Endothelial cell of umbilical vein (primary cell): Measurements from ENCODE around the gene SLC9A9. TPM values are rescaled to one million over a fixed set of nuclear protein-coding genes. Genes with fewer than 3 reads are reported as not detected.

ENCODE experiments used
- BruUV-seq: library from RNA; stranded (reverse); fragments of 400-500 nt; replicated peaks from 2 replicates; lab custom pipeline; 2021; lab: Mats Ljungman, UMichigan
- CTCF ChIA-PET: fragments of 300-600, 350-600 bp; sonication (Branson Sonifier 250); formaldehyde crosslinking; loops from one replicate; lab custom pipeline; 2021; ENCODE audit warnings: antibody characterized with exemption, inconsistent platforms; lab: Charles Lee
- POLR2A ChIA-PET: fragments of 300-600, 350-600 bp; sonication (Branson Sonifier 250); formaldehyde crosslinking; loops from one replicate; lab custom pipeline; 2021; ENCODE audit warnings: antibody characterized with exemption, inconsistent platforms; lab: Charles Lee
- DNase-seq: peaks from one replicate; pipeline ENCODE4 v3.0.0-alpha.2; 2011; ENCODE audit warnings: low read depth, low spot score
- FAIRE-seq: peaks from 2 replicates; lab custom pipeline; 2011; peaks lifted over from hg19 to GRCh38; lab: Jason Lieb, UNC
- H2AFZ ChIP-seq: 2 replicates; pipeline ENCODE4 v1.6.0; 2012; ENCODE audit warnings: low read depth, low read length, control low read depth, inconsistent platforms
- H3K27ac ChIP-seq: 2 replicates; pipeline ENCODE4 v1.5.1; 2011; ENCODE audit warnings: low read depth, mild to moderate bottlenecking, control low read depth, low read length, moderate library complexity; ENCODE audit not compliant: insufficient read depth
- H3K27me3 ChIP-seq, 2 experiments: 2 replicates each; pipeline versions ENCODE4 v1.6.0 to v1.6.1; 2011; ENCODE audit warnings: low read length in 2 of 2, mixed read lengths in 1 of 2; ENCODE audit not compliant: control insufficient read depth in 2 of 2, insufficient read depth in 2 of 2
- H3K36me3 ChIP-seq, 2 experiments: 2 replicates in 1 of 2; 3 replicates in 1 of 2; pipeline ENCODE4 v1.5.1; 2011; ENCODE audit warnings: low read length in 2 of 2, mild to moderate bottlenecking in 1 of 2, moderate library complexity in 1 of 2; ENCODE audit not compliant: control insufficient read depth in 2 of 2, insufficient read depth in 2 of 2; ENCODE audit errors: extremely low read depth in 1 of 2
- H3K4me1 ChIP-seq: 3 replicates; pipeline ENCODE4 v1.5.1; 2011; ENCODE audit warnings: mild to moderate bottlenecking, low read length; ENCODE audit not compliant: control insufficient read depth, insufficient read depth; ENCODE audit errors: extremely low read depth
- H3K4me2 ChIP-seq: 2 replicates; pipeline ENCODE4 v1.6.1; 2011; ENCODE audit warnings: low read length, control low read depth, mixed read lengths; ENCODE audit not compliant: insufficient read depth
- H3K4me3 ChIP-seq, 3 experiments: fragments of 200-600 bp in 1 of 3; sonication (generic), shearing (Covaris generic) in 1 of 3; replicated peaks in 1 of 3; 2 replicates each; pipeline ENCODE4 v1.5.1; 2011 to 2016; ENCODE audit warnings: control low read depth in 3 of 3, low read length in 3 of 3, mild to moderate bottlenecking in 2 of 3, inconsistent platforms in 1 of 3, low read depth in 1 of 3, moderate library complexity in 1 of 3; ENCODE audit not compliant: insufficient read depth in 1 of 3
- H3K79me2 ChIP-seq: 2 replicates; pipeline ENCODE4 v1.6.0; 2012; ENCODE audit warnings: low read length, inconsistent platforms; ENCODE audit not compliant: control insufficient read depth, insufficient read depth
- H3K9ac ChIP-seq: replicated peaks from 2 replicates; pipeline ENCODE3; 2011; ENCODE audit warnings: low read length, control low read depth; ENCODE audit not compliant: insufficient read depth; ENCODE audit errors: extremely low read depth
- H3K9me1 ChIP-seq: replicated peaks from 3 replicates; pipeline ENCODE4 v1.6.0; 2011; ENCODE audit warnings: mild to moderate bottlenecking, low read length; ENCODE audit not compliant: control insufficient read depth, insufficient read depth; ENCODE audit errors: extremely low read depth
- H3K9me3 ChIP-seq: replicated peaks from 2 replicates; pipeline ENCODE4 v1.5.1; 2012; ENCODE audit warnings: low read length, inconsistent platforms; ENCODE audit not compliant: control insufficient read depth, insufficient read depth
- H4K20me1 ChIP-seq: replicated peaks from 2 replicates; pipeline ENCODE3; 2011; ENCODE audit warnings: mild to moderate bottlenecking, low read length; ENCODE audit not compliant: control insufficient read depth, insufficient read depth; ENCODE audit errors: extremely low read depth
- CTCF ChIP-seq, 2 donors: IDR thresholded peaks; 1 replicate in 1 of 2; 2 replicates in 1 of 2; pipeline ENCODE4 v1.5.1; 2011; ENCODE audit warnings: low read length in 2 of 2, mild to moderate bottlenecking in 2 of 2, moderate library complexity in 2 of 2, control low read depth in 1 of 2, inconsistent platforms in 1 of 2, low read depth in 1 of 2; ENCODE audit not compliant: insufficient read depth in 1 of 2; ENCODE audit errors: extremely low read depth in 1 of 2
- EZH2 ChIP-seq: IDR thresholded peaks from 2 replicates; pipeline ENCODE4 v1.6.1; 2012; ENCODE audit warnings: borderline replicate concordance, low read depth, mild to moderate bottlenecking, moderate library complexity, low read length, inconsistent platforms; ENCODE audit not compliant: severe bottlenecking
- FOS ChIP-seq: IDR thresholded peaks from 2 replicates; pipeline ENCODE4 v1.6.1; 2011; ENCODE audit warnings: mild to moderate bottlenecking, low read length, moderate library complexity, borderline replicate concordance; ENCODE audit not compliant: insufficient read depth
- GATA2 ChIP-seq: IDR thresholded peaks from 2 replicates; pipeline ENCODE4 v1.7.0; 2011; ENCODE audit warnings: low read depth, mild to moderate bottlenecking, moderate library complexity, mixed read lengths, low read length; ENCODE audit not compliant: insufficient read length, insufficient read depth
- JUN ChIP-seq: IDR thresholded peaks from 2 replicates; pipeline ENCODE4 v1.6.1; 2011; ENCODE audit warnings: borderline replicate concordance, low read depth; ENCODE audit not compliant: insufficient read length, insufficient read depth
- MAX ChIP-seq: IDR thresholded peaks from 2 replicates; pipeline ENCODE4 v1.6.1; 2011; ENCODE audit not compliant: insufficient read depth, insufficient read length
- MYC ChIP-seq: IDR thresholded peaks from one replicate; pipeline ENCODE4 v1.6.1; 2011; ENCODE audit warnings: mild to moderate bottlenecking, low read depth, low read length
- POLR2A ChIP-seq: IDR thresholded peaks from 2 replicates; pipeline ENCODE4 v1.6.1; 2012; ENCODE audit warnings: low read depth, mild to moderate bottlenecking, control low read depth, low read length
- POLR2AphosphoS5 ChIP-seq: IDR thresholded peaks from 2 replicates; pipeline ENCODE4 v1.6.1; 2012; ENCODE audit warnings: low read depth, mild to moderate bottlenecking, control low read depth, low read length, moderate library complexity; ENCODE audit not compliant: insufficient read depth
- dilution Hi-C: fragments of 300-500 bp; cut with MboI; formaldehyde crosslinking; loops from one replicate; pipeline ENCODE4 v1.15.0; 2019; ENCODE audit warnings: low sequenced_read_pairs; ENCODE audit not compliant: extremely low pct_ligation_motif_present
- intact Hi-C: fragments of 100-400 bp; cut with micrococcal nuclease; formaldehyde crosslinking; loops from one replicate; pipeline ENCODE4 v1.10.0; 2022
- polyA plus RNA-seq, 4 experiments: library from polyadenylated mRNA; depleted of rRNA in 3 of 4; stranded (reverse) in 3 of 4; unstranded in 1 of 4; fragments of >200 nt; gene quantifications; 2 replicates each; pipeline versions ENCODE4 v1.2.1 to v1.2.3, GENCODE V29; 2011 to 2012; ENCODE audit warnings: missing spikeins in 1 of 4
- total RNA-seq: library from RNA; stranded (reverse); gene quantifications from 2 replicates; pipeline ENCODE4 v1.2.3, GENCODE V29; 2021

The SLC9A9 gene
- total and polyA plus RNA-seq, 2 donors (not counting 3 experiments of a cell fraction or from before 2014, with no cell fraction given), result 1.5 to 1.8 TPM

GRCh38 chr3:143361589-143361988 is 486.7 kb downstream of the SLC9A9 start:
- Histone ChIP-seq H3K4me3 (no peak overlapping the region), H3K9me1 (no peaks in the 10 kb centered on the region), H3K79me2 (no peaks in the 10 kb centered on the region), H3K9ac (no peak overlapping the region), H3K27ac (no peak overlapping the region), H3K36me3 (no peaks in the 10 kb centered on the region), H3K27me3 (no peaks in the 10 kb centered on the region), H3K4me1 (peaks cover 6% of the 10 kb centered on the region), H3K9me3 (no peaks in the 10 kb centered on the region), H4K20me1 (no peaks in the 10 kb centered on the region), H2AFZ (no peak overlapping the region), H3K4me2 (no peak overlapping the region)
- no peak for DNase-seq
- CTCF ChIA-PET, result interaction anchor here (1.0 to 1.9 kb wide), 2 partner anchors 282 to 313 kb away, joined by 3 to 6 read pairs; no protein-coding TSS in a partner anchor
- intact Hi-C loops (no loop called here), dilution Hi-C loops (no loop called here)
- POLR2A ChIA-PET, result no interaction called here
- TF ChIP-seq POLR2AphosphoS5, result no peak
- TF ChIP-seq MAX, result no peak
- no peak for TF ChIP-seq GATA2
- TF ChIP-seq JUN, result no peak
- TF ChIP-seq POLR2A, result no peak
- TF ChIP-seq MYC, result no peak
- TF ChIP-seq FOS, result no peak
- no peak for TF ChIP-seq CTCF (IDR thresholded peaks at IDR 0.05; ENCODE audit: extremely low read depth in 1 of 2, insufficient read depth in 1 of 2, low read depth in 1 of 2, low read length in 2 of 2)
- no peak for TF ChIP-seq EZH2
- FAIRE-seq, result no peak
- BruUV-seq, result no TSS peak
